Neural progenitor cell (in vitro differentiated cells): ENCODE data around the gene RGS7. TPM values are rescaled to one million over a fixed set of nuclear protein-coding genes. Genes with fewer than 3 reads are reported as not detected.
"Not testable (repeated sequence)": the region's sequence is repeated elsewhere in the genome, so short reads cannot be mapped to it uniquely, and the experiment has no call there.

Experiments
- DNase-seq: peaks from one replicate; pipeline ENCODE4 v3.0.0-alpha.2; 2016; ENCODE audit warnings: low spot score
- H2AFZ ChIP-seq: fragments of 200-600 bp; sonication (generic); replicated peaks from 2 replicates; pipeline ENCODE4 v1.6.1; 2016; ENCODE audit warnings: antibody characterized with exemption
- H3F3A ChIP-seq: fragments of 200-600 bp; sonication (generic); 2 replicates; pipeline ENCODE4 v1.6.1; 2016; ENCODE audit warnings: antibody characterized with exemption, low read depth
- H3K27ac ChIP-seq: fragments of 200-600 bp; sonication (generic); 2 replicates; pipeline ENCODE4 v1.5.1; 2016; ENCODE audit warnings: mild to moderate bottlenecking
- H3K27me3 ChIP-seq: fragments of 200-600 bp; sonication (generic); 2 replicates; pipeline ENCODE4 v1.6.1; 2016; ENCODE audit warnings: mild to moderate bottlenecking, moderate library complexity
- H3K36me3 ChIP-seq: fragments of 200-600 bp; sonication (generic); 2 replicates; pipeline ENCODE4 v1.5.1; 2016
- H3K4me1 ChIP-seq: fragments of 200-600 bp; sonication (generic); 2 replicates; pipeline ENCODE4 v1.6.1; 2016; ENCODE audit warnings: mixed run types
- H3K4me2 ChIP-seq: fragments of 200-600 bp; sonication (generic); 2 replicates; pipeline ENCODE4 v1.6.1; 2016
- H3K4me3 ChIP-seq: fragments of 200-600 bp; sonication (generic); 2 replicates; pipeline ENCODE4 v1.5.1; 2016
- H3K79me2 ChIP-seq: fragments of 200-600 bp; sonication (generic); 2 replicates; pipeline ENCODE4 v1.6.1; 2016; ENCODE audit warnings: low read depth
- H3K9ac ChIP-seq: fragments of 200-600 bp; sonication (generic); 2 replicates; pipeline ENCODE4 v1.6.1; 2016
- H3K9me3 ChIP-seq: fragments of 200-600 bp; sonication (generic); 2 replicates; pipeline ENCODE4 v1.5.1; 2016; ENCODE audit warnings: low read depth
- H4K20me1 ChIP-seq: fragments of 200-600 bp; sonication (generic); 2 replicates; pipeline ENCODE4 v1.6.1; 2016; ENCODE audit warnings: low read depth
- H3K27ac Mint-ChIP-seq: 3 replicates; pipeline ENCODE4 v1.8.0; 2021; ENCODE audit warnings: mixed read lengths
- H3K27me3 Mint-ChIP-seq: 2 replicates; pipeline ENCODE4 v1.8.0; 2022; ENCODE audit warnings: low read depth, mild to moderate bottlenecking, inconsistent platforms, moderate library complexity, mixed read lengths; ENCODE audit not compliant: insufficient read depth
- H3K36me3 Mint-ChIP-seq: 3 replicates; pipeline ENCODE4 v1.8.0; 2021; ENCODE audit warnings: mixed read lengths
- H3K4me1 Mint-ChIP-seq: 3 replicates; pipeline ENCODE4 v1.8.0; 2021; ENCODE audit warnings: mixed read lengths
- H3K4me3 Mint-ChIP-seq: 3 replicates; pipeline ENCODE4 v1.8.0; 2021; ENCODE audit warnings: mild to moderate bottlenecking, moderate library complexity, mixed read lengths
- H3K9me3 Mint-ChIP-seq: 3 replicates; pipeline ENCODE4 v1.8.0; 2020; ENCODE audit warnings: mixed read lengths
- EZH2 ChIP-seq: fragments of 200-600 bp; sonication (generic); IDR thresholded peaks from 2 replicates; pipeline ENCODE4 v1.6.1; 2017; ENCODE audit warnings: antibody characterized with exemption, mild to moderate bottlenecking, moderate library complexity
- EZH2phosphoT487 ChIP-seq: fragments of 200-600 bp; sonication (generic); IDR thresholded peaks from 2 replicates; pipeline ENCODE4 v1.6.1; 2017; ENCODE audit warnings: antibody characterized with exemption
- total RNA-seq: library from RNA; depleted of rRNA; stranded (reverse); fragments of >200 nt; gene quantifications from 2 replicates; pipeline ENCODE4 v1.2.3, GENCODE V29; 2015; ENCODE audit warnings: low replicate concordance
- TF ChIP-seq, protein P1 (sequence below): fragments of 200-600 bp; sonication (generic); IDR thresholded peaks from 2 replicates; pipeline ENCODE4 v1.5.1; 2017; ENCODE audit warnings: antibody characterized with exemption, mild to moderate bottlenecking

RGS7 gene
- total RNA-seq, 1 donor from 2014 or later: not detected

DNA sequence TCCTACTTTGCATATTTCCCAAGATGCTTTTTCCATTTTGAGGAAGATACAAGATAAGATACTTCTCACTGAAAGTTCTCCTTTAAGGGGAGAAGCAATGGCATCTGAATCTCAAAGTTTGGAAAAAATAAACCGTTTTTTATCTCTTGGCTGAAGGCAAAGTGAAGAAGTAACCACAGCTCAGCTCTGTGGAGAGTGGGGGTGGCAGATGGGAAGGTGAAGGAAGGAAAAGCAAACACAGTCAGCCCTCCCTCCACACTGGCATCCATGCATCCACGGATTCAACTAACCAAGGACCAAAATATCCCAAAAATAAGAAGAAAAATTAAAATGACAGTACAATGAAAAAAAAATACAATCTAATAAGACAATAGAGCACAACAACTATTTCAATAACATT lies 211.1 kb downstream of the RGS7 start:
- H3K27me3 ChIP-seq: no peaks in the 10 kb centered on the region
- Mint-ChIP-seq H3K27me3 (no peaks in the 10 kb centered on the region), H3K36me3 (peaks cover 3% of the 10 kb centered on the region), H3K4me1 (peaks cover 4% of the 10 kb centered on the region), H3K9me3 (no peaks in the 10 kb centered on the region), H3K27ac (no peak overlapping the region), H3K4me3 (no peak overlapping the region)
- H3K79me2 ChIP-seq: no peaks in the 10 kb centered on the region
- no peak overlapping the region for H2AFZ ChIP-seq
- no peak overlapping the region for H3K4me2 ChIP-seq
- TF ChIP-seq EZH2 (no peak), EZH2phosphoT487 (no peak)
- TF ChIP-seq, protein P1, sequence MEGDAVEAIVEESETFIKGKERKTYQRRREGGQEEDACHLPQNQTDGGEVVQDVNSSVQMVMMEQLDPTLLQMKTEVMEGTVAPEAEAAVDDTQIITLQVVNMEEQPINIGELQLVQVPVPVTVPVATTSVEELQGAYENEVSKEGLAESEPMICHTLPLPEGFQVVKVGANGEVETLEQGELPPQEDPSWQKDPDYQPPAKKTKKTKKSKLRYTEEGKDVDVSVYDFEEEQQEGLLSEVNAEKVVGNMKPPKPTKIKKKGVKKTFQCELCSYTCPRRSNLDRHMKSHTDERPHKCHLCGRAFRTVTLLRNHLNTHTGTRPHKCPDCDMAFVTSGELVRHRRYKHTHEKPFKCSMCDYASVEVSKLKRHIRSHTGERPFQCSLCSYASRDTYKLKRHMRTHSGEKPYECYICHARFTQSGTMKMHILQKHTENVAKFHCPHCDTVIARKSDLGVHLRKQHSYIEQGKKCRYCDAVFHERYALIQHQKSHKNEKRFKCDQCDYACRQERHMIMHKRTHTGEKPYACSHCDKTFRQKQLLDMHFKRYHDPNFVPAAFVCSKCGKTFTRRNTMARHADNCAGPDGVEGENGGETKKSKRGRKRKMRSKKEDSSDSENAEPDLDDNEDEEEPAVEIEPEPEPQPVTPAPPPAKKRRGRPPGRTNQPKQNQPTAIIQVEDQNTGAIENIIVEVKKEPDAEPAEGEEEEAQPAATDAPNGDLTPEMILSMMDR: no peak
- no peaks in the 10 kb centered on the region for H4K20me1 ChIP-seq
- no peak overlapping the region for H3K27ac ChIP-seq
- H3K9ac ChIP-seq: no peak overlapping the region
- H3K36me3 ChIP-seq: no peaks in the 10 kb centered on the region
- no peak for DNase-seq
- no peaks in the 10 kb centered on the region for H3K9me3 ChIP-seq
- H3K4me3 ChIP-seq: no peak overlapping the region
- H3F3A ChIP-seq: no peaks in the 10 kb centered on the region
- H3K4me1 ChIP-seq: no peaks in the 10 kb centered on the region

DNA sequence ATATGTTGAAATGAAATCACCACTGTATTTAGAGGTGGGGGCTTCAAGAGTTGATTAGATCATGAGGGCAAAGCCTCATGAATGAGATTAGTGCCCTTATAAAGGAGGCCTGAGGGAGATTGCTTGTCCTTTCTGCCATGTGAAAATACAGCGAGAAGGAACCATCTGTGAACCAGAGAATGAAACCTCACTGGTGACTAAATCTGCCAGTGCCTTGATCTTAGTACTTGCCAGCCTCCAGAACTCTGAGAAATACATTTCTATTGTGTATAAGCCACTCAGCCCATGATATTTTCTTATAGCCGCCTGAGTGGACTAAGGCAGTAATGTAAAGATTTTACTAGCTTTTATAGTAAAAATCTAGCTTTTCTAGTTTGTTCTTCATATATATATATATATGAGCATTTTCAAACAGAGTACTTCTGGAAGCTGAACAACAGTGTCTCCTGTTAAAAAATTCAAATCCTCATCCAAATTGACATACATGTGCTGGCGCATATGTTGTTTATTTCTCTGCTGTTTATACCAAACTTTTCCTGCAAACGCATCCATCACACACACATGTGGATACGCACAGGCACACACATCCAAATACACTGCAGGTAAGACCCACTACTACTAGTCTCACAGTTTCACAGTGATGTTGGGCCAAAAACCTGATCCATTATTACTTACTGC lies 213.1 kb downstream of the RGS7 start:
- no peaks in the 10 kb centered on the region for H3K27me3 Mint-ChIP-seq
- Histone ChIP-seq H3K9me3 (no peaks in the 10 kb centered on the region), H3F3A (no peaks in the 10 kb centered on the region), H3K36me3 (no peaks in the 10 kb centered on the region), H3K27ac (no peak overlapping the region), H3K4me3 (no peak overlapping the region), H3K9ac (no peak overlapping the region), H3K4me1 (no peaks in the 10 kb centered on the region), H3K4me2 (no peak overlapping the region), H3K79me2 (no peaks in the 10 kb centered on the region), H3K27me3 (no peaks in the 10 kb centered on the region), H2AFZ (peak overlapping the region; percentile 52), H4K20me1 (no peaks in the 10 kb centered on the region)
- H3K9me3 Mint-ChIP-seq: no peaks in the 10 kb centered on the region
- DNase-seq: no peak
- no peak overlapping the region for H3K4me3 Mint-ChIP-seq
- H3K36me3 Mint-ChIP-seq: peaks cover 3% of the 10 kb centered on the region
- H3K4me1 Mint-ChIP-seq: peaks cover 4% of the 10 kb centered on the region
- TF ChIP-seq EZH2 (no peak), EZH2phosphoT487 (no peak)
- TF ChIP-seq, protein P1: no peak
- no peak overlapping the region for H3K27ac Mint-ChIP-seq

- DNase-seq: no peak
- H3K27me3 Mint-ChIP-seq: no peaks in the 10 kb centered on the region
- H3K27ac ChIP-seq: no peak overlapping the region
- TF ChIP-seq EZH2: no peak
- TF ChIP-seq, protein P1: no peak
- TF ChIP-seq EZH2phosphoT487: no peak
- H3K27me3 ChIP-seq: no peaks in the 10 kb centered on the region
- H3K9me3 Mint-ChIP-seq: no peaks in the 10 kb centered on the region
- H3K4me3 ChIP-seq: no peak overlapping the region
- H3K36me3 Mint-ChIP-seq: peaks cover 3% of the 10 kb centered on the region
- H3K9me3 ChIP-seq: no peaks in the 10 kb centered on the region
- H3K4me1 ChIP-seq: no peaks in the 10 kb centered on the region
- H3F3A ChIP-seq: no peaks in the 10 kb centered on the region
- no peak overlapping the region for H3K9ac ChIP-seq
- no peaks in the 10 kb centered on the region for H3K36me3 ChIP-seq
- H3K27ac Mint-ChIP-seq: no peak overlapping the region
- no peak overlapping the region for H2AFZ ChIP-seq
- H4K20me1 ChIP-seq: no peaks in the 10 kb centered on the region
- no peaks in the 10 kb centered on the region for H3K79me2 ChIP-seq
- no peak overlapping the region for H3K4me3 Mint-ChIP-seq
- H3K4me1 Mint-ChIP-seq: peaks cover 4% of the 10 kb centered on the region
- H3K4me2 ChIP-seq: no peak overlapping the region
Observed at GRCh38 chr1:241142493-241142892, 214.5 kb downstream of the RGS7 start.

DNA sequence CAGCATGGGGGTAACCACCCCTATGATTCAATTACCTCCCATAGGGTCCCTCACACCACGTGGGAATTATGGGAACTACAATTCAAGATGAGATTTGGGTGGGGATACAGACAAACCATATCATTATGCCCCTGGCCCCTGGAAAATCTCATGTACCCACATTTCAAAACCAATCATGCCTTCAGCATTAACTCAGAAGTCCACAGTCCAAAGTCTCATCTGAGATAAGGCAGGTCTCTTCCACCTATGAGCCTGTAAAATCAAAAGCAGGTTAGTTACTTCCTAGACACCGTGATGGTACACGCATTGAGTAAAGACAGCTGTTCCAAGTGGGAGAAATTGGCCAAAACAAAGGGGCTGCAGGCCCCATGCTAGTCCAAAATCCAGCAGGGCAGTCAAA lies 215.4 kb downstream of the RGS7 start:
- H3K27me3 ChIP-seq, H3K36me3 Mint-ChIP-seq, H3K27ac Mint-ChIP-seq: not testable (repeated sequence)

More for the DNA sequence above, 215.4 kb downstream of the RGS7 start:
- not testable (repeated sequence) for DNase-seq, H3K9me3 Mint-ChIP-seq, H3K4me1 Mint-ChIP-seq, H3K27me3 Mint-ChIP-seq, H3K79me2 ChIP-seq, H3K36me3 ChIP-seq, H3F3A ChIP-seq, H2AFZ ChIP-seq, H3K9me3 ChIP-seq, H3K9ac ChIP-seq, H3K4me3 Mint-ChIP-seq, H3K27ac ChIP-seq, H3K4me1 ChIP-seq, H4K20me1 ChIP-seq, H3K4me3 ChIP-seq, H3K4me2 ChIP-seq
